Left lung (tissue), 10 donors: ENCODE results near the gene TOX2. TPM values are rescaled to one million over a fixed set of nuclear protein-coding genes. Genes with fewer than 3 reads are reported as not detected.
"Not testable (repeated sequence)": the region's sequence is repeated elsewhere in the genome, so short reads cannot be mapped to it uniquely, and the experiment has no call there.

Experiments used
- ATAC-seq: fragments of 200-7000 bp; cut with Tn5 transposase; one replicate; pipeline ENCODE4 v1.9.1; 2020; ENCODE audit warnings: moderate library complexity
- DNase-seq, 4 donors: peaks; one replicate each; pipeline ENCODE4 v3.0.0-alpha.2; 2013 to 2020
- H3K27ac ChIP-seq, 2 donors: fragments of 200-600 bp; sonication (generic) in 1 of 2; one replicate each; pipeline versions ENCODE4 v1.5.0 to v1.8.0; 2020 to 2021
- H3K27me3 ChIP-seq, 2 donors: fragments of 200-600 bp; sonication (generic) in 1 of 2; one replicate each; pipeline versions ENCODE4 v1.5.0 to v1.8.0; 2020 to 2021
- H3K36me3 ChIP-seq, 2 donors: fragments of 200-600 bp; sonication (generic) in 1 of 2; one replicate each; pipeline versions ENCODE4 v1.5.0 to v1.8.0; 2020 to 2021
- H3K4me1 ChIP-seq, 2 donors: fragments of 200-600 bp; one replicate each; pipeline ENCODE4 v1.8.0; 2021
- H3K4me3 ChIP-seq, 2 donors: fragments of 200-600 bp; sonication (generic) in 1 of 2; one replicate each; pipeline versions ENCODE4 v1.5.0 to v1.8.0; 2020 to 2021; ENCODE audit warnings: mild to moderate bottlenecking in 1 of 2
- H3K9me3 ChIP-seq, 2 donors: fragments of 200-600 bp; sonication (generic) in 1 of 2; one replicate each; pipeline versions ENCODE4 v1.5.0 to v1.8.0; 2020 to 2021
- intact Hi-C, 2 donors: fragments of 100-400 bp; cut with DNase I; formaldehyde crosslinking; loops; one replicate each; pipeline versions ENCODE4 v1.11.2 to v1.14.2; 2022
- polyA plus RNA-seq, 6 donors: library from polyadenylated mRNA; unstranded; fragments of 120-200 nt; gene quantifications; one replicate each; pipeline ENCODE4 v1.2.1, GENCODE V29; 2013; ENCODE audit not compliant: insufficient read length in 6 of 6
- total RNA-seq, 2 donors: library from RNA; stranded (reverse); fragmentation: NEBNext Ultra II Directional; extraction: Animal tissue kit (Norgen Biotek cat#: 25700); gene quantifications; one replicate each; pipeline ENCODE4 v1.2.1, GENCODE V29; 2021
- TF ChIP-seq, protein P1 (sequence below), 2 donors: fragments of 200-600 bp; sonication (generic) in 1 of 2; IDR thresholded peaks; one replicate each; pipeline versions ENCODE4 v1.5.0 to v1.8.0; 2021; ENCODE audit warnings: antibody characterized with exemption in 2 of 2
- donor health status: DM: no; HTN: yes; CAD: no.
- donor health status: DM: no; HTN: no; CAD: no.

The TOX2 gene
- total and polyA plus RNA-seq, 8 donors = 14.5 to 61.1 (median 41.3) TPM

- intact Hi-C loops = no loop called here
These were observed 124.0 kb downstream of the TOX2 start for GRCh38 chr20:44038681-44039123.

GRCh38 chr20:44039147-44039546 is 124.5 kb downstream of the TOX2 start:
- no peaks in the 10 kb centered on the region for H3K4me1 ChIP-seq
- ATAC-seq = no peak
- intact Hi-C loops = no loop called here

More at GRCh38 chr20:44038681-44039123, 124.0 kb downstream of the TOX2 start:
- TF ChIP-seq, protein P1, sequence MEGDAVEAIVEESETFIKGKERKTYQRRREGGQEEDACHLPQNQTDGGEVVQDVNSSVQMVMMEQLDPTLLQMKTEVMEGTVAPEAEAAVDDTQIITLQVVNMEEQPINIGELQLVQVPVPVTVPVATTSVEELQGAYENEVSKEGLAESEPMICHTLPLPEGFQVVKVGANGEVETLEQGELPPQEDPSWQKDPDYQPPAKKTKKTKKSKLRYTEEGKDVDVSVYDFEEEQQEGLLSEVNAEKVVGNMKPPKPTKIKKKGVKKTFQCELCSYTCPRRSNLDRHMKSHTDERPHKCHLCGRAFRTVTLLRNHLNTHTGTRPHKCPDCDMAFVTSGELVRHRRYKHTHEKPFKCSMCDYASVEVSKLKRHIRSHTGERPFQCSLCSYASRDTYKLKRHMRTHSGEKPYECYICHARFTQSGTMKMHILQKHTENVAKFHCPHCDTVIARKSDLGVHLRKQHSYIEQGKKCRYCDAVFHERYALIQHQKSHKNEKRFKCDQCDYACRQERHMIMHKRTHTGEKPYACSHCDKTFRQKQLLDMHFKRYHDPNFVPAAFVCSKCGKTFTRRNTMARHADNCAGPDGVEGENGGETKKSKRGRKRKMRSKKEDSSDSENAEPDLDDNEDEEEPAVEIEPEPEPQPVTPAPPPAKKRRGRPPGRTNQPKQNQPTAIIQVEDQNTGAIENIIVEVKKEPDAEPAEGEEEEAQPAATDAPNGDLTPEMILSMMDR (IDR thresholded peaks at IDR 0.05) = no peak
- Histone ChIP-seq H3K27ac (no peak overlapping the region), H3K36me3 (no peaks in the 10 kb centered on the region), H3K9me3 (no peaks in the 10 kb centered on the region), H3K4me1 (no peaks in the 10 kb centered on the region), H3K4me3 (no peak overlapping the region), H3K27me3 (peaks cover 0 to 16% of the 10 kb centered on the region in 2 donors)
- DNase-seq (peak in 1 of 4 donors; percentile 9), ATAC-seq (no peak)

GRCh38 chr20:44039741-44040140 is 125.1 kb downstream of the TOX2 start:
- TF ChIP-seq, protein P1 (IDR thresholded peaks at IDR 0.05) = no peak
- H3K4me3 ChIP-seq = no peak overlapping the region
- intact Hi-C loops = no loop called here
- H3K9me3 ChIP-seq = no peaks in the 10 kb centered on the region
- no peaks in the 10 kb centered on the region for H3K4me1 ChIP-seq
- DNase-seq (no peak), ATAC-seq (no peak)
- no peak overlapping the region for H3K27ac ChIP-seq
- H3K36me3 ChIP-seq = no peaks in the 10 kb centered on the region
- peaks cover 0 to 16% of the 10 kb centered on the region in 2 donors for H3K27me3 ChIP-seq

More at GRCh38 chr20:44039147-44039546, 124.5 kb downstream of the TOX2 start:
- Histone ChIP-seq H3K4me3 (no peak overlapping the region), H3K36me3 (no peaks in the 10 kb centered on the region), H3K9me3 (no peaks in the 10 kb centered on the region), H3K27ac (no peak overlapping the region), H3K27me3 (peaks cover 0 to 16% of the 10 kb centered on the region in 2 donors)
- no peak for DNase-seq
- TF ChIP-seq, protein P1 (IDR thresholded peaks at IDR 0.05) = no peak

DNA sequence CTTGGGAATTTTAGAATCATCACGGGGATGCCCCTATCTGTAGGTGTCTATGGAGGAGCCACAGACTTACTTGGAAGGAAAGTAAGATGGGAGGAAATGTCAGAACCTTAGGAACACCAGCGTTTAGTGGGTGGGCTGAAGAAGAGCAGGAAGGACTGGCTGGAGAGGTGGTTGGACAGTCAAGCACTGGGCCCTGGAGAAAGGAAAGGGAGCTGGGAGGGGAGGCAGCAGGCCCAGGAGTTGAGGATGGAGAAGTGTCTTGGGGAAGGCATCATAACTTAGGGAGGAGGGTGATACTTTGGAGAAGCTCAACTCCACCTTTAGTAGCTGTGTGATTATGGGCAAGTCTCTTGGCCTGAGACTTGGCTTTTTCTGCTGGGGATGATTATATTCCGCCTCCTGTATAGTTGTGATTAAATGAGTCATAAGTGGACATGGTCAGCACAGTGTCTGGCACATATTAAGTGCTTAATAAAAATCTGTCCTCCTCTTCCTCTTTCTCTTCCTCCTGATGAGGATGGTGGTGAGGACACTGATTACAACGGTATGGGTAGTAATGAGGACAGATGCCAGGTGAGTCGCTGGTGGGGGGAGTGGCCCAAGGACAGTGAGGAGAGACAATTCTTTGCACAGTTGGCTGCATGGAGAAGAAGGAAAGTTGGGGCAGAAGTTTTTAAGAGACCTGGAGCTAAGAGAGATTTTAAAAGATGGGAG is 125.7 kb downstream of the TOX2 start:
- no peaks in the 10 kb centered on the region for H3K4me1 ChIP-seq
- no peak for ATAC-seq
- peaks cover 0 to 16% of the 10 kb centered on the region in 2 donors for H3K27me3 ChIP-seq
- H3K9me3 ChIP-seq = no peaks in the 10 kb centered on the region
- TF ChIP-seq, protein P1 (IDR thresholded peaks at IDR 0.05) = no peak
- intact Hi-C loops = no loop called here
- no peak for DNase-seq
- H3K4me3 ChIP-seq = no peak overlapping the region
- H3K36me3 ChIP-seq = no peaks in the 10 kb centered on the region
- no peak overlapping the region for H3K27ac ChIP-seq

GRCh38 chr20:44041001-44041400 is 126.3 kb downstream of the TOX2 start:
- intact Hi-C loops = no loop called here
- DNase-seq (no peak), ATAC-seq (no peak)
- TF ChIP-seq, protein P1 (IDR thresholded peaks at IDR 0.05) = no peak
- no peaks in the 10 kb centered on the region for H3K9me3 ChIP-seq
- no peaks in the 10 kb centered on the region for H3K4me1 ChIP-seq
- peaks cover 0 to 16% of the 10 kb centered on the region in 2 donors for H3K27me3 ChIP-seq
- H3K4me3 ChIP-seq = no peak overlapping the region
- no peak overlapping the region for H3K27ac ChIP-seq
- no peaks in the 10 kb centered on the region for H3K36me3 ChIP-seq

DNA sequence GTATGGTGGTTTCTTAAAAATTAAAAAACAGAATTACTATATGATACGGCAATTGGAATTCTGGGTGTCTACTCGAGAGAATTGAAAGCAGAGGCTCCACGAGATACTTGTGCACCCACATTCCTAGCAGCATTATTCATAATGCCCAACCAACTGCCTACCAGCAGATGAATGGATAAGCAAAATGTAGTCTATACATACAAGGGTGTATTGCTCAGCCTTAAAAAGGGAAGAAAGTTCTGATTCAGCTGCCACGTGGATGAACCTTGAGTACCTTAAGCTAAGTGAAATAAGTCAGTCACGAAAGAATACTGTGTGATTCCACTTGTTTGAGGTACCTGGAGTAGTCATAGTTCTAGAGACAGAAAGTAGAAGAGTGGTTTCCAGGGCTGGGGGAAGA is 130.1 kb downstream of the TOX2 start:
- ATAC-seq, H3K4me3 ChIP-seq, H3K27ac ChIP-seq, DNase-seq, intact Hi-C loops, H3K9me3 ChIP-seq, H3K4me1 ChIP-seq, H3K27me3 ChIP-seq, H3K36me3 ChIP-seq: not testable (repeated sequence)
